ENCODE results near the gene LZTS2. TPM values are rescaled to one million over a fixed set of nuclear protein-coding genes. Genes with fewer than 3 reads are reported as not detected.

Gene LZTS2
- total and polyA plus RNA-seq, 2 of the 4 experiments (the other 2 are of a cell fraction): 19.2 to 101 TPM

GRCh38 chr10:101027106-101027720 lies 27.6 kb downstream of the LZTS2 start:
- Histone ChIP-seq H3K27me3 (ENCODE audit: control insufficient read depth, insufficient read depth, low read length) (peaks cover 2% of the 10 kb centered on the region; the same call in 1 of the 2 replicates), H4K5ac (ENCODE audit: low read depth, low read length) (no peak overlapping the region), H3K4ac (ENCODE audit: low read depth, low read length) (no peak overlapping the region), H3K9ac (ENCODE audit: low read depth, low read length) (no peak overlapping the region), H3K79me1 (ENCODE audit: low read depth in 1 of 2, low read length in 2 of 2) (peaks cover 0 to 15% of the 10 kb centered on the region in 2 experiments; a peak in 2 of 4 replicates), H2BK20ac (ENCODE audit: low read depth, low read length) (no peak overlapping the region), H3K36me3 (ENCODE audit: control insufficient read depth, insufficient read depth, low read length) (no peaks in the 10 kb centered on the region), H3K27ac (ENCODE audit: insufficient read depth, low read length) (no peak overlapping the region), H2AFZ (replicated peaks; ENCODE audit: low read length, poor library complexity) (no peak overlapping the region), H3K4me3 (ENCODE audit: insufficient read depth, low read depth, low read length) (no peak overlapping the region), H4K20me1 (ENCODE audit: insufficient read depth, low read length) (no peaks in the 10 kb centered on the region), H4K8ac (ENCODE audit: low read depth in 2 of 2, low read length in 2 of 2) (no peak overlapping the region), H3K4me1 (ENCODE audit: control insufficient read depth, insufficient read depth, low read length) (no peaks in the 10 kb centered on the region; the same call in 1 of the 2 replicates), H2BK120ac (ENCODE audit: low read depth, low read length) (no peak overlapping the region), H3K56ac (ENCODE audit: extremely low read depth, insufficient read depth, low read length) (no peak overlapping the region), H4K91ac (ENCODE audit: insufficient read depth, low read depth, low read length) (no peak overlapping the region), H3K9me1 (ENCODE audit: insufficient read depth, low read length) (no peaks in the 10 kb centered on the region), H3K23ac (ENCODE audit: low read depth, low read length) (no peak overlapping the region), H2AK5ac (ENCODE audit: low read depth, low read length) (no peak overlapping the region), H3K4me2 (ENCODE audit: low read depth, low read length) (no peak overlapping the region), H2BK15ac (ENCODE audit: low read depth, low read length) (no peak overlapping the region), H2BK5ac (ENCODE audit: low read depth, low read length, poor library complexity, severe bottlenecking) (no peak overlapping the region), H3K18ac (ENCODE audit: low read depth, low read length) (no peak overlapping the region), H3K14ac (replicated peaks; ENCODE audit: low read depth, low read length) (no peak overlapping the region), H2AK9ac (replicated peaks; ENCODE audit: low read depth, low read length, poor library complexity) (no peak overlapping the region), H3K9me3 (ENCODE audit: control insufficient read depth, insufficient read depth, low read length) (no peaks in the 10 kb centered on the region)
- DNase-seq: no peak
- dilution Hi-C loops (cut with HindIII; ENCODE audit: low sequenced_read_pairs, unreplicated experiment): no loop called here
- 50% methylated on average over 3 of the region's 10 CpGs; no CpG with 5 or more reads in 1 of the 2 experiments for WGBS, 2 experiments (ENCODE audit: extremely low coverage in 2 of 2, insufficient read length in 1 of 2)
- CTCF ChIA-PET: no interaction called here
- ATAC-seq (ENCODE audit: low read depth): no peak
- BruUV-seq (replicated peaks): no TSS peak
- TF ChIP-seq RFX5 (IDR thresholded peaks at IDR 0.05; ENCODE audit: low read depth, low read length) (no peak), BHLHE40 (IDR thresholded peaks at IDR 0.05; ENCODE audit: low read depth, low read length) (no peak), CTCF (conservative IDR thresholded peaks at IDR 0.05; ENCODE audit: low read depth, low read length) (no peak), POLR2A (IDR thresholded peaks at IDR 0.05; ENCODE audit: low read depth, low read length) (no peak), CEBPB (IDR thresholded peaks at IDR 0.05; ENCODE audit: low read depth, low read length) (no peak), MAZ (IDR thresholded peaks at IDR 0.05; ENCODE audit: borderline replicate concordance, low read depth, low read length) (no peak), RAD21 (IDR thresholded peaks at IDR 0.05; ENCODE audit: low read length) (no peak), FOS (IDR thresholded peaks at IDR 0.05; ENCODE audit: low read depth, low read length) (no peak), MXI1 (IDR thresholded peaks at IDR 0.05; ENCODE audit: borderline replicate concordance, low read depth, low read length) (no peak), MAFK (IDR thresholded peaks at IDR 0.05; ENCODE audit: low read depth, low read length) (no peak), NFE2L2 (IDR thresholded peaks at IDR 0.05; ENCODE audit: low read depth, low read length) (no peak), ELK1 (IDR thresholded peaks at IDR 0.05; ENCODE audit: borderline replicate concordance, low read depth, low read length) (no peak), SMC3 (IDR thresholded peaks at IDR 0.05; ENCODE audit: low read depth, low read length) (no peak), RCOR1 (IDR thresholded peaks at IDR 0.05; ENCODE audit: insufficient replicate concordance, low read length) (no peak), CHD1 (IDR thresholded peaks at IDR 0.05; ENCODE audit: low read depth, low read length) (no peak)
- TF ChIP-seq, protein P1, sequence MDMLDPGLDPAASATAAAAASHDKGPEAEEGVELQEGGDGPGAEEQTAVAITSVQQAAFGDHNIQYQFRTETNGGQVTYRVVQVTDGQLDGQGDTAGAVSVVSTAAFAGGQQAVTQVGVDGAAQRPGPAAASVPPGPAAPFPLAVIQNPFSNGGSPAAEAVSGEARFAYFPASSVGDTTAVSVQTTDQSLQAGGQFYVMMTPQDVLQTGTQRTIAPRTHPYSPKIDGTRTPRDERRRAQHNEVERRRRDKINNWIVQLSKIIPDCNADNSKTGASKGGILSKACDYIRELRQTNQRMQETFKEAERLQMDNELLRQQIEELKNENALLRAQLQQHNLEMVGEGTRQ (IDR thresholded peaks at IDR 0.05; ENCODE audit: low read depth, low read length): no peak
- in situ Hi-C loops (cut with MboI; ENCODE audit: low sequenced_read_pairs): no loop called here
- intact Hi-C loops (cut with micrococcal nuclease): no loop called here
- POLR2A ChIA-PET (ENCODE audit: unreplicated experiment): interaction anchor here (0.6 kb wide), 1 partner anchor 13 kb away, joined by 5 read pairs; no protein-coding TSS in a partner anchor

Data from IMR-90 (cell line).